Measurements from ENCODE around the gene SMYD1.

Gene SMYD1

GRCh38 chr2:88113069-88113468 is 45.4 kb downstream of the SMYD1 start:
- no peak for TF ChIP-seq CTCF (IDR thresholded peaks at IDR 0.05; ENCODE audit: extremely low read depth, missing control alignments)

GRCh38 chr2:88114889-88115288 is 47.3 kb downstream of the SMYD1 start:
- DNase-seq (ENCODE audit: low spot score) = no peak
- TF ChIP-seq CTCF (IDR thresholded peaks at IDR 0.05; ENCODE audit: extremely low read depth, missing control alignments) = no peak

More at GRCh38 chr2:88113069-88113468, 45.4 kb downstream of the SMYD1 start:
- no peak for DNase-seq (ENCODE audit: low spot score)

GRCh38 chr2:88115825-88116518 is 48.3 kb downstream of the SMYD1 start:
- no peak for TF ChIP-seq CTCF (IDR thresholded peaks at IDR 0.05; ENCODE audit: extremely low read depth, missing control alignments)

GRCh38 chr2:88116669-88117432 is 49.2 kb downstream of the SMYD1 start:
- no peak for TF ChIP-seq CTCF (IDR thresholded peaks at IDR 0.05; ENCODE audit: extremely low read depth, missing control alignments)

More at GRCh38 chr2:88115825-88116518, 48.3 kb downstream of the SMYD1 start:
- DNase-seq (ENCODE audit: low spot score) = no peak

GRCh38 chr2:88117973-88118372 is 50.3 kb downstream of the SMYD1 start:
- no peak for DNase-seq (ENCODE audit: low spot score)
- no peak for TF ChIP-seq CTCF (IDR thresholded peaks at IDR 0.05; ENCODE audit: extremely low read depth, missing control alignments)

More at GRCh38 chr2:88116669-88117432, 49.2 kb downstream of the SMYD1 start:
- no peak for DNase-seq (ENCODE audit: low spot score)

- no peak for DNase-seq (ENCODE audit: low spot score)
- no peak for TF ChIP-seq CTCF (IDR thresholded peaks at IDR 0.05; ENCODE audit: extremely low read depth, missing control alignments)
Observed at GRCh38 chr2:88121678-88122077, 54.1 kb downstream of the SMYD1 start.

All from GM20000 (cell line).